ENCODE measurements around the gene EMC9. TPM values are rescaled to one million over a fixed set of nuclear protein-coding genes. Genes with fewer than 3 reads are reported as not detected.

The EMC9 gene
- total RNA-seq, 1 donor from 2014 or later = 14.0 TPM

DNA sequence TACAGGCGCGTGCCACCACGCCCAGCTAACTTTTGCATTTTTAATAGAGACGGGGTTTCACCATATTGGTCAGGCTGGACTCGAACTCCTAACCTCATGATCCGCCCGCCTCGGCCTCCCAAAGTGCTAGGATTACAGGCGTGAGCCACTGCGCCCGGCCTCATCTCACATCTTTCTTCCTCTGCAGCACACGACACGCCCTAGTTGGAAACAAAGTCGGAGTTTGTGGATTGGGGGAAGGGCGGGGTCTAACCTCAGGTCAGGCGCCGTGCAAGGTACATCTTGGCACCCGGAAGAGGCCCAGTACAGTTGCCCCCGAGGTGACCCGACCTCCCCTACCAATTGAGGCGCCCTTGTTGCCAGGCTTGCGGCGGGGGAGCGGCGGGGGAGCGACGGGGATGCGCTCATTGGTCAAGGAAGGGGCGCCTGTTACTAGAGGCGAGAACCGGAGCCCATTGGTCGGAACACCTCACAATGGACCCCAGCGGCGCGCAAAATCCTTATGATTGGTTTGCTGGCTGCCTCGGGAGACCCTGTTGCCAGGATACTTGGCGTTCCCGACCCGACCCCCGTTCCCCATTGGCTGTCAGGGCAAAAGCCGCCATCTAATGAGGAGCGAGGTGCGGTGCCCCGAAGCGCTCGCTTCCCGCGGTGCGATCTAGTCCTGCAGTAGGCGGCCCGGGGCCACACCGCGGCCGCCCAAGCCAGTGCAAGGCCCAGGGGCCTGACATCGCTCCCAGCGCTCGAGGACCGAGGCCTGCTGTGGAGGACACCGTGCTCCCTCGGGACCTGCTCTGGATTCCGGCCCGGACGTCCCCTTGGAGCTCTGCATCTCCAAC lies 30.2 kb upstream of the EMC9 start, which contains the start of gene REC8:
TSS of gene REC8 (plus strand) at position 659 of the 839 bp plus-strand sequence. CDS start 473 bp downstream, outside the sequence.
- no peak within 1 kb of the TSS for H3K27ac Mint-ChIP-seq (ENCODE audit: unreplicated experiment)
- H3K36me3 Mint-ChIP-seq (ENCODE audit: low read depth) = peaks cover 14% of the 10 kb centered on the region
- peak; percentile 93 for DNase-seq (ENCODE audit: low spot score)

DNA sequence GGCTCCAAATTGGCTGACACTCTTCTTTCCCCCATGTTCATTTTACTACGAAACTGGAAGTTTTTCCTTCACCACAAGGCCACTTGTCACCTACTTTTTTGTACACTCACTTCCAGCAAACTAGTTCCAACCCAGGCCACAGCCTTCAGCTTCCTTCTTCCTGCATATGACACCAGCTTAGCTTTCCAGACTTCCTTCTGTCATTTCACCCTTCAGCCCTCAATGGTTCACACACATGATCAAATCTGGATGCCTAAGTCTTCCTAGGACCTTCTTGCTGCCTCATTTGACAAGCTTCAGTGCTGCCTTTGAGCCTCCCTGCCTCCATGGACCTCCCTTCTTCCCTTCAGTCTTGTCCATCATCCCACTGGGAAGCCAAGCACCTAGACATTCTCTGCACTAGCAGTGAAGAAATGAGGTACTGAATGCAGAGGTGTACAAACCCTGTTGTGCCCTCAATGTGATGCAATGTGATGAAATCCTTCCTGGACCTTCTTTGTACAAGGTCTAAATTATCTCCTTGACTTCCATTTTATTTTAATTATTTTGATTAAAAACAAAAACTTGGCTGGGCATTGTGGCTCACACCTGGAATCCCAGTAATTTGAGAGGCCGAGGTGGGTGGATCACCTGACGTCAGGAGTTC lies 26.2 kb upstream of the EMC9 start:
- Mint-ChIP-seq H3K4me3 (ENCODE audit: unreplicated experiment) (no peak overlapping the region), H3K9me3 (ENCODE audit: low read depth) (no peaks in the 10 kb centered on the region), H3K27ac (ENCODE audit: unreplicated experiment) (no peak overlapping the region), H3K4me1 (ENCODE audit: low read depth) (peaks cover 4% of the 10 kb centered on the region), H3K27me3 (ENCODE audit: low read depth) (no peaks in the 10 kb centered on the region), H3K36me3 (ENCODE audit: low read depth) (peaks cover 35% of the 10 kb centered on the region)
- TF ChIP-seq, protein P1, sequence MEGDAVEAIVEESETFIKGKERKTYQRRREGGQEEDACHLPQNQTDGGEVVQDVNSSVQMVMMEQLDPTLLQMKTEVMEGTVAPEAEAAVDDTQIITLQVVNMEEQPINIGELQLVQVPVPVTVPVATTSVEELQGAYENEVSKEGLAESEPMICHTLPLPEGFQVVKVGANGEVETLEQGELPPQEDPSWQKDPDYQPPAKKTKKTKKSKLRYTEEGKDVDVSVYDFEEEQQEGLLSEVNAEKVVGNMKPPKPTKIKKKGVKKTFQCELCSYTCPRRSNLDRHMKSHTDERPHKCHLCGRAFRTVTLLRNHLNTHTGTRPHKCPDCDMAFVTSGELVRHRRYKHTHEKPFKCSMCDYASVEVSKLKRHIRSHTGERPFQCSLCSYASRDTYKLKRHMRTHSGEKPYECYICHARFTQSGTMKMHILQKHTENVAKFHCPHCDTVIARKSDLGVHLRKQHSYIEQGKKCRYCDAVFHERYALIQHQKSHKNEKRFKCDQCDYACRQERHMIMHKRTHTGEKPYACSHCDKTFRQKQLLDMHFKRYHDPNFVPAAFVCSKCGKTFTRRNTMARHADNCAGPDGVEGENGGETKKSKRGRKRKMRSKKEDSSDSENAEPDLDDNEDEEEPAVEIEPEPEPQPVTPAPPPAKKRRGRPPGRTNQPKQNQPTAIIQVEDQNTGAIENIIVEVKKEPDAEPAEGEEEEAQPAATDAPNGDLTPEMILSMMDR (IDR thresholded peaks at IDR 0.05) = no peak
- no peak for DNase-seq (ENCODE audit: low spot score)

More for the DNA sequence above, 30.2 kb upstream of the EMC9 start, which contains the start of gene REC8:
- Mint-ChIP-seq H3K4me1 (ENCODE audit: low read depth) (no peaks in the 10 kb centered on the region), H3K9me3 (ENCODE audit: low read depth) (no peaks in the 10 kb centered on the region), H3K27me3 (ENCODE audit: low read depth) (no peaks in the 10 kb centered on the region), H3K4me3 (ENCODE audit: unreplicated experiment) (peak within 1 kb of the TSS; percentile 55)
- TF ChIP-seq, protein P1 (IDR thresholded peaks at IDR 0.05) = no peak

GRCh38 chr14:24165785-24166184 lies 24.4 kb upstream of the EMC9 start:
- Mint-ChIP-seq H3K9me3 (ENCODE audit: low read depth) (no peaks in the 10 kb centered on the region), H3K4me1 (ENCODE audit: low read depth) (peaks cover 18% of the 10 kb centered on the region), H3K36me3 (ENCODE audit: low read depth) (peaks cover 36% of the 10 kb centered on the region), H3K4me3 (ENCODE audit: unreplicated experiment) (no peak overlapping the region), H3K27ac (ENCODE audit: unreplicated experiment) (no peak overlapping the region), H3K27me3 (ENCODE audit: low read depth) (no peaks in the 10 kb centered on the region)
- peak; percentile 32 for DNase-seq (ENCODE audit: low spot score)
- TF ChIP-seq, protein P1 (IDR thresholded peaks at IDR 0.05) = no peak

DNA sequence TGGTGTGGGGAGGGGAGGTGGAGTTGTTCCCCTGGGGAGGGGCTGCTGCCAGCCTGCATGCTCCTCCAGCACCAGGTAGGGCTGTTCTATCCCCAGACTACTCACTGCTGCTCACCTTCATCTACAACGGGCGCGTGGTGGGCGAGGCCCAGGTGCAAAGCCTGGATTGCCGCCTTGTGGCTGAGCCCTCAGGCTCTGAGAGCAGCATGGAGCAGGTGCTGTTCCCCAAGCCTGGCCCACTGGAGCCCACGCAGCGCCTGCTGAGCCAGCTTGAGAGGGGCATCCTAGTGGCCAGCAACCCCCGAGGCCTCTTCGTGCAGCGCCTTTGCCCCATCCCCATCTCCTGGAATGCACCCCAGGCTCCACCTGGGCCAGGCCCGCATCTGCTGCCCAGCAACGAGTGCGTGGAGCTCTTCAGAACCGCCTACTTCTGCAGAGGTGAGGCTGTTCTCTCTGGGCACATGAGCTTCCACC lies 23.2 kb upstream of the EMC9 start:
- H3K36me3 Mint-ChIP-seq (ENCODE audit: low read depth) = peaks cover 38% of the 10 kb centered on the region
- peaks cover 20% of the 10 kb centered on the region for H3K4me1 Mint-ChIP-seq (ENCODE audit: low read depth)
- H3K4me3 Mint-ChIP-seq (ENCODE audit: unreplicated experiment) = no peak overlapping the region
- no peaks in the 10 kb centered on the region for H3K9me3 Mint-ChIP-seq (ENCODE audit: low read depth)
- TF ChIP-seq, protein P1 (IDR thresholded peaks at IDR 0.05) = no peak
- DNase-seq (ENCODE audit: low spot score) = peak; percentile 80
- no peaks in the 10 kb centered on the region for H3K27me3 Mint-ChIP-seq (ENCODE audit: low read depth)
- H3K27ac Mint-ChIP-seq (ENCODE audit: unreplicated experiment) = no peak overlapping the region

GRCh38 chr14:24162093-24162492 lies 20.7 kb upstream of the EMC9 start:
- H3K27ac Mint-ChIP-seq (ENCODE audit: unreplicated experiment) = peak overlapping the region; percentile 85
- TF ChIP-seq, protein P1 (IDR thresholded peaks at IDR 0.05) = no peak
- H3K4me1 Mint-ChIP-seq (ENCODE audit: low read depth) = peaks cover 20% of the 10 kb centered on the region
- peaks cover 32% of the 10 kb centered on the region for H3K36me3 Mint-ChIP-seq (ENCODE audit: low read depth)
- DNase-seq (ENCODE audit: low spot score) = peak; percentile 40
- H3K4me3 Mint-ChIP-seq (ENCODE audit: unreplicated experiment) = peak overlapping the region; percentile 86
- no peaks in the 10 kb centered on the region for H3K27me3 Mint-ChIP-seq (ENCODE audit: low read depth)
- H3K9me3 Mint-ChIP-seq (ENCODE audit: low read depth) = no peaks in the 10 kb centered on the region

Data from chondrocyte (in vitro differentiated cells).